Measurements from ENCODE around the gene C1orf74. TPM values are rescaled to one million over a fixed set of nuclear protein-coding genes. Genes with fewer than 3 reads are reported as not detected.

The C1orf74 gene
- total and polyA plus RNA-seq, 10 donors, result 0.96 to 2.7 (median 1.7) TPM

- Histone ChIP-seq H3K9me3 (no peaks in the 10 kb centered on the region), H3K27ac (no peak overlapping the region), H3K4me3 (no peak overlapping the region), H3K27me3 (replicated peaks in 1 of 7) (peaks cover 0 to 35% (median 0%) of the 10 kb centered on the region in 7 donors), H3K36me3 (peaks cover 0 to 14% (median 0%) of the 10 kb centered on the region in 6 donors), H3K4me1 (peaks cover 0 to 5% (median 0%) of the 10 kb centered on the region in 6 donors)
- intact Hi-C loops (cut with DNase I; ENCODE audit: low total_unique reads), result no loop called here
- 0 to 94% (median 40%) methylated on average over 1 of the region's 1 CpG for WGBS, 5 donors
- no peak for DNase-seq
- TF ChIP-seq POLR2A (IDR thresholded peaks at IDR 0.05) (no peak), POLR2AphosphoS5 (IDR thresholded peaks at IDR 0.05) (no peak), CTCF (IDR thresholded peaks at IDR 0.05 in 8 of 11, conservative IDR thresholded peaks at IDR 0.05 in 3 of 11) (no peak)
These were observed 7.6 kb upstream of the C1orf74 start for GRCh38 chr1:209791920-209792319.

DNA sequence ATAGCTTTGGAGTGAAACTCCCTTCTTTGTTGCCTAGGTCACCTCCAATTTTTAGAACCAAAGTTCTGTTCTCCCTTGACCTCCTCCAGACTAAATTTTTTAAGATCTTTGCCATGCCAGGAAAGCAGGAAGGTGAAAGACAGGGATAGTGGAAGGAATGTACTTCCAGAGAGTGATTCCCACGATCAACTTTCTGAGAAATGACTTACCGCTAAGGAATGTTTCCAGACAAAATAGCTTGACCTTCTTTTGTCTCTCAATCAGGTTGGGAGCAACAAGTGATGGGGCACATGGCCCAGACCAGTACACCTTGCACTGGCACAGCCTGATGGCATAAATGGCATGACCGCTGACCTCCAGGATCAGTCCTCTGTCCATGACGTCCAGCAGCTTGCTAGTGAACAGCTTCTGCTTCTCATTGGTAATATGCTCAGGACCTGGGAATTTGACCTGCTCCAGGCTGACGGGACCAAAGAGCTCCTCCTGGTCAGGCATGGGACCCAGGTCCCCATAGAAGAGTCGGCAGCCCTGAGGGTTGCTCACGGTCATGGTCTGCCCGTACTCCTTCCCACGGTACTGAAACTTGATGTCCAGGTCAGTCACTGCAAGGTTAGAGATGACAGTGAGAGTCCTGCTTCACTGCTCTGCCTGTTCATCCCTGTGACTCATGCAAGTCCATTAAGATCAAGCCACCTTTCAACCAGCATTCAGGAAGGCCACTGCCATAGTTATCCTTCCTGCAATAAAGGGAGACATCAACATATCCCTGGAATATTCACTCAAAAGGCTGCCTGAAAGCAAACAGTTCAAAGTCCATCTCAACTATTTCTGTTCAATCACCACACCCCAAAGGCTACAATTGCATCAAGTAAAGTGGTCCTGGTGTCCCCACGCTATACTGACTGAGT, 6.2 kb upstream of the C1orf74 start:
- TF ChIP-seq POLR2A (IDR thresholded peaks at IDR 0.05), result no peak
- no peak for TF ChIP-seq POLR2AphosphoS5 (IDR thresholded peaks at IDR 0.05)
- no peak for TF ChIP-seq CTCF (IDR thresholded peaks at IDR 0.05 in 8 of 11, conservative IDR thresholded peaks at IDR 0.05 in 3 of 11)
- WGBS, 5 donors, result 78 to 93% (median 88%) methylated on average over 10 of the region's 10 CpGs
- H3K27ac ChIP-seq, result no peak overlapping the region
- peaks cover 0 to 14% (median 0%) of the 10 kb centered on the region in 6 donors for H3K36me3 ChIP-seq
- DNase-seq, result no peak
- H3K4me1 ChIP-seq, result peaks cover 0 to 5% (median 0%) of the 10 kb centered on the region in 6 donors
- H3K27me3 ChIP-seq (replicated peaks in 1 of 7), result peaks cover 0 to 35% (median 0%) of the 10 kb centered on the region in 7 donors
- H3K4me3 ChIP-seq, result no peak overlapping the region
- no peaks in the 10 kb centered on the region for H3K9me3 ChIP-seq
- intact Hi-C loops (cut with DNase I; ENCODE audit: low total_unique reads), result no loop called here

GRCh38 chr1:209789245-209789644, 4.9 kb upstream of the C1orf74 start:
- no peak for DNase-seq
- Histone ChIP-seq H3K27ac (no peak overlapping the region), H3K4me3 (no peak overlapping the region), H3K4me1 (peaks cover 0 to 12% (median 3%) of the 10 kb centered on the region in 6 donors), H3K36me3 (peaks cover 0 to 14% (median 0%) of the 10 kb centered on the region in 6 donors), H3K9me3 (peaks cover 0 to 4% (median 0%) of the 10 kb centered on the region in 8 donors), H3K27me3 (replicated peaks in 1 of 7) (peaks cover 0 to 26% (median 0%) of the 10 kb centered on the region in 7 donors)
- 85 to 100% (median 95%) methylated on average over 1 of the region's 1 CpG for WGBS, 5 donors
- intact Hi-C loops (cut with DNase I; ENCODE audit: low total_unique reads), result no loop called here
- TF ChIP-seq POLR2A (IDR thresholded peaks at IDR 0.05) (no peak), POLR2AphosphoS5 (IDR thresholded peaks at IDR 0.05) (no peak), CTCF (IDR thresholded peaks at IDR 0.05 in 8 of 11, conservative IDR thresholded peaks at IDR 0.05 in 3 of 11) (no peak)

GRCh38 chr1:209787551-209787950, 3.2 kb upstream of the C1orf74 start:
- TF ChIP-seq POLR2AphosphoS5 (IDR thresholded peaks at IDR 0.05) (no peak), CTCF (IDR thresholded peaks at IDR 0.05 in 8 of 11, conservative IDR thresholded peaks at IDR 0.05 in 3 of 11) (no peak), POLR2A (IDR thresholded peaks at IDR 0.05) (no peak)
- no peak for DNase-seq
- H3K27ac ChIP-seq, result peak overlapping the region in 1 of 8 donors; percentile 7
- H3K4me1 ChIP-seq, result peaks cover 8 to 28% (median 16%) of the 10 kb centered on the region in 6 donors
- 60 to 86% (median 67%) methylated on average over 2 of the region's 2 CpGs for WGBS, 5 donors
- H3K27me3 ChIP-seq (replicated peaks in 1 of 7), result peaks cover 0 to 20% (median 0%) of the 10 kb centered on the region in 7 donors
- H3K4me3 ChIP-seq, result no peak overlapping the region
- peaks cover 0 to 4% (median 0%) of the 10 kb centered on the region in 8 donors for H3K9me3 ChIP-seq
- intact Hi-C loops (cut with DNase I; ENCODE audit: low total_unique reads), result no loop called here
- peaks cover 0 to 19% (median 0%) of the 10 kb centered on the region in 6 donors for H3K36me3 ChIP-seq
